Psoas muscle (tissue), 8 donors: ENCODE results near the gene JMJD1C. TPM values are rescaled to one million over a fixed set of nuclear protein-coding genes. Genes with fewer than 3 reads are reported as not detected.

Source experiments
- ATAC-seq, 4 donors: fragments of 200-7000 bp; cut with Tn5 transposase; one replicate each; pipeline ENCODE4 v1.9.1; 2020; ENCODE audit warnings: moderate library complexity in 3 of 4, mild to moderate bottlenecking in 2 of 4
- DNase-seq, 2 donors: peaks; one replicate each; pipeline ENCODE4 v3.0.0-alpha.2; 2020
- H3K27ac ChIP-seq: fragments of 200-600 bp; one replicate; pipeline ENCODE4 v1.8.0; 2022
- H3K27me3 ChIP-seq, 3 donors: fragments of 200-600 bp in 1 of 3; one replicate each; pipeline versions ENCODE4 v1.6.1 to v1.8.0; 2013 to 2022; ENCODE audit warnings: low read length in 2 of 3, mild to moderate bottlenecking in 2 of 3, moderate library complexity in 1 of 3; ENCODE audit not compliant: insufficient read depth in 3 of 3
- H3K36me3 ChIP-seq, 2 donors: fragments of 200-600 bp in 1 of 2; one replicate each; pipeline versions ENCODE4 v1.6.1 to v1.8.0; 2013 to 2022; ENCODE audit warnings: low read depth in 1 of 2, mild to moderate bottlenecking in 1 of 2, moderate library complexity in 1 of 2; ENCODE audit not compliant: insufficient read depth in 1 of 2
- H3K4me1 ChIP-seq: fragments of 200-600 bp; one replicate; pipeline ENCODE4 v1.8.0; 2022
- H3K4me3 ChIP-seq: fragments of 200-600 bp; one replicate; pipeline ENCODE4 v1.8.0; 2022; ENCODE audit warnings: mild to moderate bottlenecking
- H3K9me3 ChIP-seq: fragments of 200-600 bp; one replicate; pipeline ENCODE4 v1.8.0; 2022
- CTCF ChIP-seq: fragments of 200-600 bp; IDR thresholded peaks from one replicate; pipeline ENCODE4 v1.8.0; 2022; ENCODE audit warnings: antibody characterized with exemption
- WGBS, 3 donors: extraction: QIAGEN DNeasy Blood & Tissue Kit; methylation state at CpG; one replicate each; pipeline versions ENCODE4 v1.1.6 to v1.1.7; 2013; 5-methylcytosine and 5-hydroxymethylcytosine counted together
- intact Hi-C, 2 donors: fragments of 100-400 bp; cut with DNase I; formaldehyde crosslinking; loops; one replicate each; pipeline versions ENCODE4 v1.11.0 to v1.14.2; 2022
- polyA plus RNA-seq, 3 donors: library from polyadenylated mRNA; stranded (reverse); fragments of 200-250 nt; gene quantifications; one replicate each; pipeline ENCODE4 v1.2.3, GENCODE V29; 2013
- total RNA-seq, 4 donors: library from RNA; stranded (reverse); fragmentation: NEBNext Ultra II Directional in 2 of 4; extraction: Animal tissue kit (Norgen Biotek cat#: 25700) in 2 of 4; gene quantifications; one replicate each; pipeline versions ENCODE4 v1.2.1 to v1.2.4, GENCODE V29; 2021 to 2023
- donor health status: healthy with polysubstance abuse.
- donor health status: DM: no; HTN: no; CAD: no; lungs with moderate emphysema.
- donor health status: Bipolar disorder and iron deficiency.
- donor health status: healthy.
- donor health status: DM: yes; HTN: yes; CAD: no.
- donor health status: DM: no; HTN: no; CAD: no.
- donor health status: DM: no; HTN: no; CAD: no.
- donor health status: DM: yes; HTN: yes; CAD: no.

JMJD1C gene
- total and polyA plus RNA-seq, 7 donors = 17.5 to 74.4 (median 28.8) TPM

- WGBS, 3 donors = 82 to 85% (median 82%) methylated on average over 2 of the region's 2 CpGs
- H3K4me3 ChIP-seq = no peak overlapping the region
- peaks cover 31% of the 10 kb centered on the region for H3K4me1 ChIP-seq
- H3K27me3 ChIP-seq = no peaks in the 10 kb centered on the region
- peak; percentile 68 to 79 (median 76) for ATAC-seq
- H3K27ac ChIP-seq = peak overlapping the region; percentile 30
- DNase-seq = no peak
- H3K36me3 ChIP-seq = no peaks in the 10 kb centered on the region
- H3K9me3 ChIP-seq = no peaks in the 10 kb centered on the region
- TF ChIP-seq CTCF = no peak
- intact Hi-C loops = no loop called here
Measured at GRCh38 chr10:63409465-63410027, 56.2 kb downstream of the JMJD1C start.

GRCh38 chr10:63407136-63407662 lies 58.6 kb downstream of the JMJD1C start:
- no peaks in the 10 kb centered on the region for H3K27me3 ChIP-seq
- no peaks in the 10 kb centered on the region for H3K9me3 ChIP-seq
- H3K4me1 ChIP-seq = peaks cover 24% of the 10 kb centered on the region
- no peak for TF ChIP-seq CTCF
- no peak overlapping the region for H3K4me3 ChIP-seq
- no peak for DNase-seq
- H3K27ac ChIP-seq = no peak overlapping the region
- H3K36me3 ChIP-seq = no peaks in the 10 kb centered on the region
- no peak for ATAC-seq
- 95 to 96% (median 95%) methylated on average over 1 of the region's 1 CpG for WGBS, 3 donors
- intact Hi-C loops = no loop called here

GRCh38 chr10:63396133-63396761 lies 69.5 kb downstream of the JMJD1C start:
- DNase-seq (no peak), ATAC-seq (no peak)
- TF ChIP-seq CTCF = no peak
- H3K9me3 ChIP-seq = no peaks in the 10 kb centered on the region
- intact Hi-C loops = no loop called here
- no peaks in the 10 kb centered on the region for H3K27me3 ChIP-seq
- no peak overlapping the region for H3K27ac ChIP-seq
- H3K4me3 ChIP-seq = no peak overlapping the region
- H3K36me3 ChIP-seq = no peaks in the 10 kb centered on the region
- H3K4me1 ChIP-seq = no peaks in the 10 kb centered on the region
- 66 to 73% (median 66%) methylated on average over 7 of the region's 7 CpGs for WGBS, 3 donors

- no peak for TF ChIP-seq CTCF
- Histone ChIP-seq H3K27ac (no peak overlapping the region), H3K27me3 (no peaks in the 10 kb centered on the region), H3K4me3 (no peak overlapping the region), H3K4me1 (peaks cover 10% of the 10 kb centered on the region), H3K36me3 (no peaks in the 10 kb centered on the region), H3K9me3 (no peaks in the 10 kb centered on the region)
- 98 to 99% (median 98%) methylated on average over 7 of the region's 7 CpGs for WGBS, 3 donors
- ATAC-seq (no peak), DNase-seq (no peak)
- intact Hi-C loops = no loop called here
Measured at GRCh38 chr10:63393050-63393449, 72.7 kb downstream of the JMJD1C start.
